RWPE1 (cell line): Measurements from ENCODE around the gene PI4KA.
"Not testable (repeated sequence)": the region's sequence is repeated elsewhere in the genome, so short reads cannot be mapped to it uniquely, and the experiment has no call there.

Experiments used
- CTCF ChIA-PET: fragments of 350-600 bp; sonication (Branson Sonifier 250); formaldehyde crosslinking; extraction: SDS; loops from one replicate; lab custom pipeline; 2021; lab: Yijun Ruan, JAX
- POLR2A ChIA-PET: fragments of 400-600 bp; formaldehyde crosslinking; extraction: SDS; loops from one replicate; lab custom pipeline; 2020; ENCODE audit warnings: antibody characterized with exemption; ENCODE audit not compliant: low non-redundant PET; lab: Yijun Ruan, JAX
- DNase-seq: peaks from one replicate; pipeline ENCODE4 v3.0.0; 2012; ENCODE audit warnings: low spot score
- H3K27ac ChIP-seq: fragments of 450-650 bp; 2 replicates; pipeline ENCODE4 v1.5.1; 2017
- TF ChIP-seq, protein P1 (sequence below): fragments of 450-650 bp; conservative IDR thresholded peaks from 2 replicates; pipeline ENCODE4 v1.5.1; 2017; ENCODE audit warnings: low read depth, mild to moderate bottlenecking

The PI4KA gene

DNA sequence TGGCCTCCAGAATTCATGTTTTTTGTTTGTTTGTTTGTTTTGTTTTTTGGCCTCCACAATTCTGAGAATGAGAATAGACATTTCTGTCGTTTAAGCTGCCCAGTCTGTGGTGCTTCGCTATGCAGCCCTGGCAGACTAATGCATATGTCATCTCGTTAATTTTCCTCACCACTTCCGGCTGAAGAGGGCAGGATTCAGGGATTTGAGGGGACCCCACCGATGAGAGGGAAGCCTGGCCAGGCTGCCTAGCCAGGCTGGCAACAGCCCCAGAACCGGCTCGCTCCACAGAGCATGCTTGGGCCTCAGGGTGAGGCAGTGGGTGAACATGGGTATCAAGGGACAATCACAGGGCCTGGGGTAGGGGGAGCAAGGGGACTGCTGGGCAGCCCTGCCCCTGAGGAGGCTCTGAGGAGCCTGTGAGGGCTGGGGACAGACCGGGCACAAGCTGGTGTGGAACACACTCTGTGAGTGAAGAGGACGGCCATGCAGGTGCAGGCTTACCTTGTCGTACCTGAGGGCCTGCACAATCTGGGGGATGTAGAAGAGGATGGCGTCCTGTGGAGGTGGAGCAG, 132.5 kb downstream of the PI4KA start:
- ChIA-PET CTCF (no interaction called here), POLR2A (no interaction called here)
- DNase-seq: no peak
- TF ChIP-seq, protein P1, sequence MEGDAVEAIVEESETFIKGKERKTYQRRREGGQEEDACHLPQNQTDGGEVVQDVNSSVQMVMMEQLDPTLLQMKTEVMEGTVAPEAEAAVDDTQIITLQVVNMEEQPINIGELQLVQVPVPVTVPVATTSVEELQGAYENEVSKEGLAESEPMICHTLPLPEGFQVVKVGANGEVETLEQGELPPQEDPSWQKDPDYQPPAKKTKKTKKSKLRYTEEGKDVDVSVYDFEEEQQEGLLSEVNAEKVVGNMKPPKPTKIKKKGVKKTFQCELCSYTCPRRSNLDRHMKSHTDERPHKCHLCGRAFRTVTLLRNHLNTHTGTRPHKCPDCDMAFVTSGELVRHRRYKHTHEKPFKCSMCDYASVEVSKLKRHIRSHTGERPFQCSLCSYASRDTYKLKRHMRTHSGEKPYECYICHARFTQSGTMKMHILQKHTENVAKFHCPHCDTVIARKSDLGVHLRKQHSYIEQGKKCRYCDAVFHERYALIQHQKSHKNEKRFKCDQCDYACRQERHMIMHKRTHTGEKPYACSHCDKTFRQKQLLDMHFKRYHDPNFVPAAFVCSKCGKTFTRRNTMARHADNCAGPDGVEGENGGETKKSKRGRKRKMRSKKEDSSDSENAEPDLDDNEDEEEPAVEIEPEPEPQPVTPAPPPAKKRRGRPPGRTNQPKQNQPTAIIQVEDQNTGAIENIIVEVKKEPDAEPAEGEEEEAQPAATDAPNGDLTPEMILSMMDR: no peak
- H3K27ac ChIP-seq: peak overlapping the region; percentile 9; the same call in 1 of the 2 replicates

DNA sequence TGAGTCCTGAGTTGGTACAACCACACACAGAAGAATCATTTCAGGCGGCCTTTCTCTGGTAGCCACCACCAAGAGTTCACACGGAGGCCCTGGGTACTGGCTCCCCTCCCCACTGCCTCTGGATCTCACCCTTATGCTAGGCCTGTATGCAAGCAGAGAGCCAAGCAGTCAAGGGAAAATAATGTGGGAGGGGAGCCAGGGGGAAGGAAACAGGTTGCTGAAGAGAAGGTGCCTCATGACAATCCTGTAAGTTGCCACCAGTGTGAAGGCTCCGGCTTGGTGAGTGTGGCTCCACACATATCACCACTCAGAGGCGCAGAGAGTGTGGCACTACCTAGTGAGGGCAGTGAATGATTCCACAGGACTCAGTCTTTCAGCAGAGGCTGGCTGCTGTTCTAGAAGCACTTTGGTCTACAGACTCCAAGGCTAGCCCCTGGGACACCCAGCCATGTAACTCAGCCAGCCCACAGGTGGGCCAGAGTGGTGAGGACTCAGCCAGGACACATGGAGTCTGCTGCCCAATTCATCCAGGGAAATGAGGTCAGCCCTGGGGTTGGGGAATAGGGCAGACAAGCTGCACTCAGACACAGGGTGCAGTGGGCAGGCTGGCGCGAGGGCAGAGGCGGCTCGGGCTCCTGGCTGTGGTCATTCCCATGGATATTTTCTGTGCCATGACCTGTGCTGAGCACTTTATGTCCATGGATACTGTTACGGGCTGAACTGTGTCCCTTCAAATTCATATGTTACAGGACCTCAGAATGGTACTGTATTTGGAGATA, 133.7 kb downstream of the PI4KA start:
- TF ChIP-seq, protein P1: no peak
- ChIA-PET CTCF (no interaction called here), POLR2A (no interaction called here)
- no peak for DNase-seq
- H3K27ac ChIP-seq: no peak overlapping the region

DNA sequence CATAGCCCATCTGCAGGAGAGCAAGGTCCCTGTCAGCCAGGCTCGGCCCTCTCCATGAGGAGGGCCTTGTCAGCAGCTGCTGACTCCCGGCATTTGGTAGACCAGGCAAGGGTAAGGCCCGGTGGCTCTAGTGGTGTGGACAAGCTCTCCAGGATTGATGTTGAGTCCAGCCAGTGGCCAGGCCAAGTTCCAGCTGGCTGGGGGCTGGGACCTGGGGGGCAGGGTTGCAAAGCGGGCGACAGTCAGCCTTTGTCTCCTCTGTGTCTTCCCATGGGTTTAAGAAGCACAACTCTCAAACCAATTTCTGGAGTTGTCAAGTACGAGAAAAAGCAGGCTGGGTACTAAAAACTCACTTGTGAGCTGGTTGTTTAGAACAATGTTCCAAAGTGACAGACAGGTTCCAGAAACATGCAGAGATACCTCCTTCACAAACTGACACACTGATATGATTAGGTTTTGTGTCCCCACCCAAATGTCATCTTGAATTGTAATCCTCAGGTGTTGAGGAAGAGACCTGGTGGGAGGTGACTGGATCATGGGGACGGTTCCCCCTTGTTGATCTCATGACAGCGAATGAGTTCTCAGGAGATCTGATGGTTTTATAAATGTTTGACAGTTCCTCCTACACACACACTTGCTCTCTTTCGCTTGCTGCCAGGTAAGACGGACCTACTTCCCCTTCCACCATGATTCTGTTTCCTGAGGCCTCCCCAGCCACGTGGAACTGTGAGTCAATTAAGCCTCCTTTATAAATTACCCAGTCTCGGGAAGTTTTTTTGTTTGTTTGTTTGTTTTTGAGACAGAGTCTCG, 137.0 kb downstream of the PI4KA start:
- ChIA-PET POLR2A (no interaction called here), CTCF (no interaction called here)
- no peak overlapping the region for H3K27ac ChIP-seq
- TF ChIP-seq, protein P1: no peak
- no peak for DNase-seq

DNA sequence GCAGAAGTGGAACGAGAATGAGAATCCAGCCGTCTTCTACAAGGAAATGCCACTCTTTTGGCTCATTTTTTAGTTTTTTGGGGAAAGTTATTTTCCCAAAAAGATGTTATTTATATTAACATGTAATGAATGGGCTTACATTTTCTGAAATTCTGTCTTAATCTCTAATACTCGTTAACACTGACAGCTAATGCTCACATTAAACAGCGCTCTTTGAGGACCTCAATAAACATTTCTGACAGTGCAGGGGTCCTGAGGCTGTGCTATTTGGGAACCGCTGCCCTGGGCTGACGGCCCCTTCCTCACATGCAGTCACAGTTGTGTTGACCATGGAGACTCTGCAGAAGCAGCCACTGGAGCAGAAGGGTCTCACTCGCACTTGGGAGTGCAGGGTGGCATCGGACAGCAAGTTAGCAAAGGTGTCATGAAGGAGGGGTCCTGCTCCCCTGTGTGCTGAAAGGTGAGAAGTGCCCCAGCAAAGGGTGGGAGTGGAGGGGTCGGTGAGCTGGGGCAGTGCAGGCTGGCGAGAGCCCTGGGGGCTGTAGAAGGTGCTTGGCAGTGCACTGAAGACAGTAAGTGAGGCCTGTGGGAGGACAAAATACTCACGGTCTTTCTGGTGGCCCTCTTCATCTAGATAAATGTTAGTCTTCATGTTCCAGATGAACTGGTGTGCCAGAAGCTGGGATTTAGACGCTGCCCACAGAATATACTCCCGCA, 137.8 kb downstream of the PI4KA start:
- TF ChIP-seq, protein P1: no peak
- no peak overlapping the region for H3K27ac ChIP-seq
- ChIA-PET CTCF (no interaction called here), POLR2A (no interaction called here)
- DNase-seq: no peak

DNA sequence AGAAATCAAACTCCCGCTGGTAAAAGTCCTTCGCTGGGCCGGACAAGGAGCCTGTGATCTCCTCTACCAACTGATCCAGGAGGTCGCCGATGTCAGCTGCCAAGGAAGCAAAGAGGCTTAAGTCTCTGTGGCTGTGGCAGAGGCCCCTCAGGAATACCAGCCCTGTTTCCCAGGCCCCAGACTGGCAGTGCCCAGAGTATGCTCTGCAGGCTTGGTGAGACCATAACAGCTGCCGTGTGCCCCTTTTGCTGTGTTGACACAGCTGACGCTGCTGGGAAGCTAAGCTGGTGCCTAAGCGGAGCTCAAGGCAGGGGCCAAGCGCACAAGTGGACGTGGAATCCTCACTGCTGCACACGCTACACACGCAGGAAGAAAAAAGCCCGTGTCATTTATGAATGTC, 139.9 kb downstream of the PI4KA start:
- DNase-seq, H3K27ac ChIP-seq, POLR2A ChIA-PET, CTCF ChIA-PET: not testable (repeated sequence)

DNA sequence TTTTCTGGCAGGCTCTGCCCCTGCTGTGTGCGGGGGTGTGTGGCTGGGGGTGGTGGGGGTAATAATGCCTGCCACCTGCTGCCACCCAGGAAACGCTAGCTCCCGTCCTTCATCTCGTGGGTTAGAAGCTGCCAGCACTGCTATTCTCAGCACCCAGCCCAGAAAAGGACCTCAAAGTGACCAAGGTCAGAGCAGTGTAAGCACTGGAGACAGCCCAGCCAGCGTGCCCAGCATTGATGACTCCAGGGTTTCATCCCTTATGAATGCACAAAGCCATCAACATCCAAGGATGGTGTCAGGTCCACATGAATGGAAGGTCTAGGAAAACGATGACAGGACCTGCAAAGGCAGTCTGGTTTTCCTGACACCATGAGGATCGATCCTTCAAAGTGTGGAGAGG, 140.6 kb downstream of the PI4KA start:
- H3K27ac ChIP-seq, POLR2A ChIA-PET, DNase-seq, CTCF ChIA-PET: not testable (repeated sequence)

DNA sequence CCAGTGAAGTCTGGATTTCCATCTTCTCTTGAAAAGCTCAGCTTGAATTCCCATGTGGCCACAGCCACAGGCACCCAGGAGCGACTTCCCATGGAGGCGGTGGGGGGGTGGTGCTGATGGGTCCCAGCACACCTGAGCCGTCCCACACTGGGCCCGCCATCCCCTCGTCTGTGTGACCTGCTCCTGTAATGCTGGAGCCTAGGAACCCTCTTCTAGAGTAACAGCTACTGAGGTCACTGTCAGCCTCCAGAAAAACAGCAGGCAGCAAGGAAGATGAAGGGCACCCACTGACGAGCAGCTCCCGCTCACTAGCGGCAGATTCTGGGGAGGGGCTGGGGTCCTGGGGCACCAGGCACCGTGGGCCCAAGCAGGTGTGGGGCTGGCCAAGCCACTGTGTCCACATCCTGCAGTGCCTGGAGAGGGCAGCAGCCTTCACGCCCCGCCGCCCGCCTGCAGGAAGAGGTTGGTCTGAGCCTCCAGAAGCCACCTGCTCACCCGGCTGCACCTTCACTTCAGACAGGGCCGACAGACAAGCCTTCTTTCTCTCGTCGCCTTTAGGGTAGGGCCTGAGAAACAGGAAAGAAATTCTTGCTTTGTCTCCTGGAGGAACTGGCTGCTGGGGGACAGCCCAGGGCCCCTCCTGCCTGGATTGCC, 141.3 kb downstream of the PI4KA start:
- H3K27ac ChIP-seq, POLR2A ChIA-PET, DNase-seq, CTCF ChIA-PET: not testable (repeated sequence)

DNA sequence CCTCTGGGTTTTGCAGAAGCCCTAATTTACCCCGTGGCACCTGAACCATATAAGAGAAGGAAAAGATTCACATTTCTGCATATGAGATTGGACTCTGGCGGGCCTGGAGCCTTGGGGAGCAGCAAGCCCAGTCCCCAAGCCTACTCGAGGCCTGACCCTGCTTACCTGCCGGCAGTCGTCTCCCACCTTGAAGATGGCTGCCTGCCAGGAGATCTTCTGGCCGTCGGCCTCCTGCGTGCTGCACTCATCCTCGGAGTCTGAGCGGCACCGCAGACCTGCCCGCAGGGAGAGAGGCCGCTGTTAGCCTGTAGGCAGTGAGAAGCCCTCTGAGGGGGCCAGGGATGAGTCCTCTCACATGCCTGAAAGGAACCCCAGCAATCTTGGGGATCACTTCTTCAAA, 145.5 kb downstream of the PI4KA start:
- CTCF ChIA-PET, POLR2A ChIA-PET, H3K27ac ChIP-seq, DNase-seq: not testable (repeated sequence)

DNA sequence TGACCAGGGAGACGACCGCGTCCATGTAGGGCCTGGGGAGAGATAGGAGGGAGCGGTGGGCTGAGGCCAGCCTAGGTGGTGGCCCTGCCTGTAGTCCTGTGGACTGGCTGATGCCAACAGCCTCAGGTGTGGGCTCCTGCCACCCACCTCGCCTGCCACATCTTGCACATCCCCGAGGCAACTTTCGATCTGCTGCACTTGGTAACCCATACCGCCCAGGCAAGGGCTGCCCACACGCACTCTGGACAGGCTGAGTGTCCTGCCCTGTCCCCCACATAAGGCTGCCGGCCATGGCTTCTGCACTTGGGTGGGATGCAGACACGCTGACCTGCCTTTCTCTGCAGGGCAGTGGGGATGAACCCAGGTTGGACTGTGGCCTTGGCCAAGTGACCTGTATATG, 148.6 kb downstream of the PI4KA start:
- POLR2A ChIA-PET, H3K27ac ChIP-seq, CTCF ChIA-PET, DNase-seq: not testable (repeated sequence)

DNA sequence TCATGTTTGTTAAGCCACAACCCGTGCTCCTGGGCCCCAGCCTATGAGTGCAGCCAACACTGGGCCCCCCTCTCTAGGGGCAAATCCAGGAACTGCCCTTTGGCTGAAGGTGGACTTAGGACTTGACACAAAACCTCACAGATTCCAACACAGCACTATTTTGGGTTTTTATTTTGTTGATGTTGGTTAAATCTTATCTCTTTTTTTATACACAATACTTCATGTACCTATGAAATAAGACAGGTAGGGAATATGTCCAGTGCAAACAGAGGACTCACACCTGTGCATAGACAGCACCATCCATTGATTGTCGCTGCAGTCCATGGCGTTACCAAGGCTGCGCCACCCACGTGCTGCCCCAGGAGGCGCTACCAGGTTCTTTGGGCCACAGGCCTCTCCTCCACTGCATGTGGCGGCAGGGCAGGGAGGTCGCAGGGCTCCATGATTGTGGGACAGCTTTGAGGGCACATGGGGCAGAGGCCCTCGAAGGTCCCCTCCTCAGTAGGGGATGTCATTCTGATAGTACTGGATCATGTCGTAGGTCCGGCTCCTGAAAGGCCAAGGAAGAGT, 151.0 kb downstream of the PI4KA start:
- CTCF ChIA-PET, POLR2A ChIA-PET, DNase-seq, H3K27ac ChIP-seq: not testable (repeated sequence)
